Immature natural killer cell (primary cell): ENCODE data around the gene ST8SIA1. TPM values are rescaled to one million over a fixed set of nuclear protein-coding genes. Genes with fewer than 3 reads are reported as not detected.

Source experiments
- DNase-seq, 3 donors: peaks; one replicate each; pipeline ENCODE4 v3.0.0; 2022; ENCODE audit warnings: mixed read lengths in 1 of 3
- H3K27ac Mint-ChIP-seq, 6 donors: one replicate each; pipeline ENCODE4 v1.8.0; 2020; ENCODE audit warnings: mixed read lengths in 6 of 6, mild to moderate bottlenecking in 5 of 6, inconsistent platforms in 4 of 6, moderate library complexity in 3 of 6
- H3K27me3 Mint-ChIP-seq, 3 donors: one replicate each; pipeline ENCODE4 v1.8.0; 2020 to 2021; ENCODE audit warnings: low read depth in 3 of 3, mild to moderate bottlenecking in 3 of 3, mixed read lengths in 3 of 3, moderate library complexity in 3 of 3, inconsistent platforms in 1 of 3
- H3K36me3 Mint-ChIP-seq, 3 donors: one replicate each; pipeline ENCODE4 v1.8.0; 2020; ENCODE audit warnings: mixed read lengths in 3 of 3, inconsistent platforms in 2 of 3, mild to moderate bottlenecking in 2 of 3
- H3K4me1 Mint-ChIP-seq, 2 donors: one replicate each; pipeline ENCODE4 v1.8.0; 2020; ENCODE audit warnings: inconsistent platforms in 2 of 2, mild to moderate bottlenecking in 2 of 2, mixed read lengths in 2 of 2, moderate library complexity in 1 of 2
- H3K4me3 Mint-ChIP-seq, 5 donors: one replicate each; pipeline ENCODE4 v1.8.0; 2020; ENCODE audit warnings: mild to moderate bottlenecking in 5 of 5, mixed read lengths in 5 of 5, inconsistent platforms in 3 of 5, moderate library complexity in 3 of 5
- H3K9me3 Mint-ChIP-seq, 6 donors: one replicate each; pipeline ENCODE4 v1.8.0; 2020; ENCODE audit warnings: mild to moderate bottlenecking in 6 of 6, mixed read lengths in 6 of 6, inconsistent platforms in 4 of 6, moderate library complexity in 3 of 6
- polyA plus RNA-seq, 3 donors: library from polyadenylated mRNA; unstranded; fragments of 300-500 nt; fragmentation: Illumina TruSeq; gene quantifications; one replicate each; pipeline ENCODE4 v1.2.3, GENCODE V29; 2021

Gene ST8SIA1
- polyA plus RNA-seq, 3 donors from 2014 or later: not detected

DNA sequence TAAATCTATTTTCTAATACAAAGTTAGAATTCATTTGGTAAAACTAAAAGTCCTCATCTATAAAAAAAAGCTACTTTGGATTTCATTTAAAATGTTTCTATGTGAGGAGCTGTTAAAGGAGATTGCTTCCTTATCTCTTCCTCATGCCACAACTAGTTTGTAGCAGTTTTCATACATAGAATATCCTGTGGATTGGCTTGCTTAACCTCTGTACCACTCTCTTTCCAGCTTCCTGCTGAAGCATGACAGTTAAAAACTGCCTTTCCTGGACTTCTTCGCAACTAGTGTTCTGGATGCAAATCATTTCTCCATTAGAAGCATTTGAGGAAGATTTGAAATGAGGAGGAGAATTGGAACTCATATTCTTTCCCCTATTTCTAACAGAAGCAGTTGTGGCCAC lies 49.6 kb downstream of the ST8SIA1 start:
- peaks cover 12 to 19% of the 10 kb centered on the region in 2 donors for H3K4me1 Mint-ChIP-seq
- H3K36me3 Mint-ChIP-seq: no peaks in the 10 kb centered on the region
- peaks cover 0 to 2% (median 0%) of the 10 kb centered on the region in 6 donors for H3K9me3 Mint-ChIP-seq
- DNase-seq: no peak
- H3K4me3 Mint-ChIP-seq: no peak overlapping the region
- peaks cover 0 to 4% (median 2%) of the 10 kb centered on the region in 3 donors for H3K27me3 Mint-ChIP-seq
- H3K27ac Mint-ChIP-seq: no peak overlapping the region

DNA sequence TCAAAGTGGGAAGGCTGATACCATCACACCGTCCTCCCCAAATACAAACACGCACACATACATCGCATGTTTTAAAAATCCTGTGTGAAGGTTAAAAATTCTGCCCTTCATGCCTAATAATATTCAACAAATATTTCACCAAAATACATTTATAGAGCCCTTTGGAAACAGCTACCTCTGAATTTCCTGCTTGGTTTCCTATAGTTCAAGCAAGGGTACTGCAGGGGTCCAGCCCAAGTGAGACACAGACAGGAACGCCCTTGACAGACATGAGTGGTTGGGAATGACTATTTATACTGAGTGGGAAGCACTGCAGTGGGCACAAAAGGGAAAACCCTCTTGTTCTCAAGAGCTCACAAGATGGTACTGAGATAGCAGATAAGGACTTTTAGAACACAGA lies 51.0 kb downstream of the ST8SIA1 start:
- H3K36me3 Mint-ChIP-seq: no peaks in the 10 kb centered on the region
- no peak overlapping the region for H3K27ac Mint-ChIP-seq
- H3K27me3 Mint-ChIP-seq: peaks cover 0 to 4% (median 2%) of the 10 kb centered on the region in 3 donors
- peaks cover 9 to 15% of the 10 kb centered on the region in 2 donors for H3K4me1 Mint-ChIP-seq
- H3K4me3 Mint-ChIP-seq: no peak overlapping the region
- DNase-seq: no peak
- H3K9me3 Mint-ChIP-seq: peaks cover 0 to 3% (median 0%) of the 10 kb centered on the region in 6 donors

DNA sequence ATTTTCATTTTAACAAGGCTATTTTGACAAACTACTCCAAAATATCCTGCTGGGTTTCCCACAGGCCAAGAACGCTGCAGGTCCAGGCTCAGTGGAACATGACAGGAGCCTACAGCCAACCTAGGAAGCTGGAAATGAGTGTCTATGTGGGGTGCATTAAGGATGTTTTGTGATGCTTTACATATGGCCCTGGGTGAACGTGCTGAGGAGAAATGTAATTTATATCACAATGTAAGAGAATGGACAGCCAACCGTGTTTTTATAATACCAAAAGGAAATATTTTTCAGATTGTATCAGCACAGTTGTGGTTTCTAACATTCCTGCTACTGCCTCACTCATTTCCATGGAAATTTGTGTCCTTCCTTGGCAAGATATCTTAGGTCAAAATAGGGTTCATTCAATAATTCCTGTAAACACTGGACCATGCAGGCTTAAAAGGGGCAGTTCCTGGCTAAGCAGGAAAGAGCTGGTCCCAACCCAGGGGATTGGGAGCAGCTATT lies 51.5 kb downstream of the ST8SIA1 start:
- no peak overlapping the region for H3K27ac Mint-ChIP-seq
- no peaks in the 10 kb centered on the region for H3K36me3 Mint-ChIP-seq
- no peak for DNase-seq
- H3K4me1 Mint-ChIP-seq: peaks cover 5 to 10% of the 10 kb centered on the region in 2 donors
- peaks cover 0 to 3% (median 0%) of the 10 kb centered on the region in 6 donors for H3K9me3 Mint-ChIP-seq
- H3K4me3 Mint-ChIP-seq: no peak overlapping the region
- peaks cover 0 to 4% (median 2%) of the 10 kb centered on the region in 3 donors for H3K27me3 Mint-ChIP-seq

DNA sequence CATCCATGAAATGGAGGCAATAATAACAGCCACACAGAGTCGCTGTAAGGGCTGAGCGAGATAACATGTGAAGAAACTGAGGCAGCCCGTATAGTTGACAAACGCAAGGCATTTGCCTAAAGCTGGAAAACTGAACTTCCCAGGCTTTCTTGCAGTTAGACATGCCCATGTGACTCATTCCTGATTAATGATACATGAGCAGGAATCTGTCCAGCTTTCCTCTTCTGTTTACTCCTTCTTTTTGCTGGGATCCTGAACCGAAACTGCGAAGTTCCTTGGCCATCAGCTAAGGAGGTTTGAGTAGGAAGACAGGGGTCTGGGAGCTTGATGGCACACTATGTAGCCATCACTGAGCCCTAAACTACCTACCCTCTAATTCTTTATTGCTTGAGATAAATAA lies 52.2 kb downstream of the ST8SIA1 start:
- DNase-seq: no peak
- H3K27ac Mint-ChIP-seq: no peak overlapping the region
- H3K9me3 Mint-ChIP-seq: peaks cover 0 to 3% (median 0%) of the 10 kb centered on the region in 6 donors
- H3K27me3 Mint-ChIP-seq: peaks cover 0 to 4% (median 2%) of the 10 kb centered on the region in 3 donors
- H3K4me1 Mint-ChIP-seq: peaks cover 0 to 3% of the 10 kb centered on the region in 2 donors
- H3K4me3 Mint-ChIP-seq: no peak overlapping the region
- no peaks in the 10 kb centered on the region for H3K36me3 Mint-ChIP-seq

DNA sequence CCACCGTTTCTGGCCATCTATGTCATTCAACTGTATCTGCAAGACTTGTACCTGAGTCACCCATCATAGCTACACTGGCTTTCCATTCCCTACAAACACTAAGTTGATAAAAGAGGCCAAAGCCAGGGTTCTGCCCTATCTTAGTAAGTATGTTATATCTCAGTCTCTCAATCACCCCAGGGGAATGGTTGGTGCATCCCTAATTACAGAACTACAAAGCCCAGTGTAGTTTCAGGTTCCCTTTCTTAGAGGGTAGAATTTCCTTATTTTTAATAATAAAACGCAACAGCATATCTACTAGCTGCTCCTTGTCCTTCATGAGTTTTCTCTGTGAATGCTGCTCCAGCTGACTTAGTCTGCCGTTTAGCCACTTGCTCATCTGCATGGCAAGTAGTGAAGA lies 57.6 kb downstream of the ST8SIA1 start:
- H3K36me3 Mint-ChIP-seq: no peaks in the 10 kb centered on the region

DNA sequence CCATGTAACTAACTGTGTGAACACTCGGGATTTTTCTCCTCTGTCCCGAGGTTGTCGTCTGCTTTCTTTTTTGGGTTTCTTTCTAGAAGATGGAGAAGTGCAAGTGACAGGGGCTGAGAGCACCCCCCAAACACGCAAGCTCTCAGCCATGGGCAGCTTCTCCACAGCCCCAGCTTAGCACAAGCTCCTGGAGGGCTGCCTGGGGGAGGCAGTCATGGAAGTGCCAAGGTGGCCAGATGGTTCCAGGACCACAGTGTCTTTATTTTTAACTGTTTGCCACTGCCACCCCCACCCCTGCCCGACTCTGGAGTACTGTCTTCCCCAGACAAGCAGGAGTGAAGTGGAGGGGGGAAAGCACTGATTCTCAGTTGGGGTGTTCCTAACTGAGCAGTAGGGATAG lies 58.2 kb downstream of the ST8SIA1 start:
- Mint-ChIP-seq H3K27ac (no peak overlapping the region), H3K4me1 (no peaks in the 10 kb centered on the region), H3K36me3 (no peaks in the 10 kb centered on the region), H3K27me3 (peaks cover 2 to 10% (median 5%) of the 10 kb centered on the region in 3 donors), H3K4me3 (no peak overlapping the region), H3K9me3 (peaks cover 0 to 3% (median 0%) of the 10 kb centered on the region in 6 donors)
- DNase-seq: no peak

More for the DNA sequence above, 57.6 kb downstream of the ST8SIA1 start:
- H3K27ac Mint-ChIP-seq: no peak overlapping the region
- H3K4me1 Mint-ChIP-seq: no peaks in the 10 kb centered on the region
- no peak for DNase-seq
- no peak overlapping the region for H3K4me3 Mint-ChIP-seq
- H3K9me3 Mint-ChIP-seq: peaks cover 0 to 3% (median 0%) of the 10 kb centered on the region in 6 donors
- H3K27me3 Mint-ChIP-seq: peaks cover 2 to 8% (median 2%) of the 10 kb centered on the region in 3 donors

DNA sequence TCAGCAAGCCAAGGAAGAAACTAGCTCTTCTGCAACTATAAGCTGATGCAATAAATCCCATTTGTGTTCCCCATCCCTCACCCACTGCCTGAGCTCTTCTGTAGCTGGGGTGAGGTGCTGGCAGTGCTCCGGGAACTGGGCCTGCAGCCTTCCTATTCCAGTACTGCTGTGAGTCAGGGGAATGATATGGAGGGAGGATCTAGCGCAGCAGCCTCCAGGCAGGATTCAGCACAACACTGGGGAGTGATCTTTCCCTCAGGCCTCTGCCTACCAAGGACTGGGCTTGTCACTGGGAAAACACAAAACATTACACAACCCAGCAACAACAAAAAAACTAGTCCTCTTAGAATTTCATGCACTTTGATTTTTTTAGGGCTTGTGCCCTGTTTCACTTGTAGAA lies 58.7 kb downstream of the ST8SIA1 start:
- no peaks in the 10 kb centered on the region for H3K4me1 Mint-ChIP-seq
- H3K4me3 Mint-ChIP-seq: no peak overlapping the region
- H3K27me3 Mint-ChIP-seq: peaks cover 2 to 10% (median 5%) of the 10 kb centered on the region in 3 donors
- H3K9me3 Mint-ChIP-seq: peaks cover 0 to 3% (median 0%) of the 10 kb centered on the region in 6 donors
- no peak for DNase-seq
- H3K36me3 Mint-ChIP-seq: no peaks in the 10 kb centered on the region
- H3K27ac Mint-ChIP-seq: no peak overlapping the region

DNA sequence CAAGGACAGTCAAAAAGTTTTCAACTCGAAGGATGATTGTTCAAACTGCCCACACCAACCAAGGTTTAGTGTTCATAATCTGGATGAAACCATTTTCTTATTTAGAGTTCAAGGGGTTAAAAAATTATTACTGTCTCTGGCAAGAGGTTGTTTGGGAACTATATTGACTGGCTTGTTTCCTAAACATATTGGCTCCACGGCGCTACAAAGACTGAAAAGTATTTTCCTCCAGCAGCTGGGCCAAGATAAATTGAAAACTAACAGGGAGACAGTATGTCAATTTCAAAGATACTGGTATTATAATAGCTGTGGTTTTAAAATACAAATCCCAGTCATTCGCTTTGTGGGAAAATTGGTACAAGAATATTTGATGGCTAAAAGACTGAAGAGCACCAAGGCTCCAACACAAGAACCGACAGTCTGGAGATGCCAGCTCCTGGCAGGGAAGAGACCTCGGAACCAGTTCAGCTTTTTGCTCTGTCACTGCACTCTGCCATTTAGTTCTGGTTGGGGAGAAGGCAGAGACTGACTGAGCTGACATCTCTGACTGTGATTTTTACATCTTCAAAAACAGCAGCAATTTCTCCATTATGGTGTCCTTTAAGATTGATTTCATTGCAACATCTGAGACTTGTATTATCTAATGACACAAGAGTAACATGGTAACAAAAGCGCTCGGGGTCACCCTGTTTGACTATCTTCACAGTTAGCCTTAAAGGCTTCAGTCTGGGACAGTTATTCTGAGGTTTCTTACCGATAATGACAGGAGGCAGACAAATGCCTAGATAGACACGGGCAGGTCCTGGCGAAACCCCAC lies 62.0 kb downstream of the ST8SIA1 start:
- no peak overlapping the region for H3K4me3 Mint-ChIP-seq
- no peaks in the 10 kb centered on the region for H3K9me3 Mint-ChIP-seq
- H3K36me3 Mint-ChIP-seq: no peaks in the 10 kb centered on the region
- no peak for DNase-seq
- H3K4me1 Mint-ChIP-seq: peaks cover 3 to 6% of the 10 kb centered on the region in 2 donors
- peaks cover 2 to 12% (median 5%) of the 10 kb centered on the region in 3 donors for H3K27me3 Mint-ChIP-seq
- no peak overlapping the region for H3K27ac Mint-ChIP-seq

DNA sequence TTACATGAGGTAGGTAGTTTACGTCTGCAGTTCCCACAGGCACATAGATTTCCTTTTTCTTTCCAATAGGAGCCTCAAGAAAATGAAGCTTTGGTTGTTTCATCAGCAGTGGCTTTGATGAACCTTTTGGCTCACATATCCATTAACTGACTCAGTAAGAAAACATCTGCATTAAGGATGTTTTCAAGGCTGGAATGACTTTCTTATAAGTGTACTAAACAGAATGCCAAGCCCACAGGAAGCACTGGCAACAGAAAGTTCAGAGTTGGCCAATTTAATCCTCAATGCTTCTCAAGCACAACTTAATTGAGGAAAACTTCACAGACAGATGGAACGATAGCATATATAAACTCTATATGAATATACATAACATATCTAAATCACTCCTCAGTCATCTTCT lies 63.5 kb downstream of the ST8SIA1 start:
- no peaks in the 10 kb centered on the region for H3K9me3 Mint-ChIP-seq
- H3K36me3 Mint-ChIP-seq: no peaks in the 10 kb centered on the region
- peaks cover 2 to 12% (median 5%) of the 10 kb centered on the region in 3 donors for H3K27me3 Mint-ChIP-seq
- H3K4me1 Mint-ChIP-seq: peaks cover 3 to 6% of the 10 kb centered on the region in 2 donors
- no peak overlapping the region for H3K4me3 Mint-ChIP-seq
- no peak overlapping the region for H3K27ac Mint-ChIP-seq
- no peak for DNase-seq

DNA sequence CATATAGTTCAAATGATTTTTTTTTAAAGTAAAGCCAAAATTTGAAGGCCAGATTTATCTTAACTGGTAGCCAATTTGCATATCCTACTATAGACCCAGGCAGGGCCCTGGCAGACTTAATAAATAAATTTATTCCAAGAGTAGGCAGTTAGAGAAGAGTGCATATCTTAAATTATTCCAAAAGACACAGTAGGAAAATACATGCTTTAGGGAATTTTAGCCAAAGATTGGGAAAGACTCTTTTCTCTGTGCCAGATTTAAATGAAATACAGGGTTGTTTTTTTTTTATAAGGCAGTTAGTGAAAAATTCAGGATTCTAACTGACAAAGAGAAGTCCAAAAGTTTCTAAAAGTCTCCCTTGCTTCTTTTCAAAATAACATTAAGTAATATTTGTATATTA lies 65.5 kb downstream of the ST8SIA1 start:
- Mint-ChIP-seq H3K27me3 (peaks cover 2 to 11% (median 5%) of the 10 kb centered on the region in 3 donors), H3K9me3 (no peaks in the 10 kb centered on the region), H3K4me1 (peaks cover 3 to 6% of the 10 kb centered on the region in 2 donors), H3K36me3 (no peaks in the 10 kb centered on the region), H3K4me3 (no peak overlapping the region), H3K27ac (no peak overlapping the region)
- DNase-seq: no peak

DNA sequence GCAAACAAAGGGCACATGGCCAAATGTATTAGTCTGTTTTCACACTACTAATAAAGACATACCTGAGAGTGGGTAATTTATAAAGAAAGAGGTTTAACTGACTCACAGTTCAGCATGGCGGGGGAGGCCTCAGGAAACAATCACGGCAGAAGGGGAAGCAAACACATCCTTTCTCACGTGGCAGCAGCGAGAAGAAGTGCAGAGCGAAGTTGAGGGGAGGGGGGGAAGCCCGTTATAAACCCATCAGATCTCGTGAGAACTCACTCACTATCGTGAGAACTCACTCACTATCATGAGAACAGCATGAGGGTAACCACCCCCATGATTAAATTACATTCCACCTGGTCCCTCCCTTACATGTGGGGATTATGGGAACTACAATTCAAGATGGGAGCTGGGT lies 66.1 kb downstream of the ST8SIA1 start:
- H3K9me3 Mint-ChIP-seq: no peaks in the 10 kb centered on the region
- H3K4me3 Mint-ChIP-seq: no peak overlapping the region
- H3K36me3 Mint-ChIP-seq: no peaks in the 10 kb centered on the region
- no peak overlapping the region for H3K27ac Mint-ChIP-seq
- H3K27me3 Mint-ChIP-seq: peaks cover 2 to 12% (median 5%) of the 10 kb centered on the region in 3 donors
- DNase-seq: no peak
- peaks cover 3 to 6% of the 10 kb centered on the region in 2 donors for H3K4me1 Mint-ChIP-seq

DNA sequence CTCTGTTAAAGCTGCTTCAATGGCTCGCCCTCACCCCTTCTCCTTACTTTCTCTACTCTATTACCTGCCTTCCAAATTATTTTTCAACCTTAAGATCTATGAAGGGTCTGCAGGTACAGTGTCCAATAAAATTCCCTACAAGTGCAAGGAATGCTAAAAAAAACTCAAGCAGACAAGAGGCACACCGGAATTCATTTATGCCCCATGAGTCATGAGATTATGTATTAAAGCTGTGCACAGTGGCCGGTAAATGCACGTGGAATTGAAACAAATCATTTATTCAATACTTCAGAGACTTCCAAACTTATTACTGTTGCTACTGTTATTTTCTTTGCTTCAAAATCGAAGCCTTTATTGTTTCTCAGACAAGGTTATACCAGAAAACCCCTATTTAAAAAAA lies 68.4 kb downstream of the ST8SIA1 start:
- H3K9me3 Mint-ChIP-seq: no peaks in the 10 kb centered on the region
- no peaks in the 10 kb centered on the region for H3K36me3 Mint-ChIP-seq
- H3K27ac Mint-ChIP-seq: no peak overlapping the region
- no peak overlapping the region for H3K4me3 Mint-ChIP-seq
- peaks cover 2 to 8% (median 2%) of the 10 kb centered on the region in 3 donors for H3K27me3 Mint-ChIP-seq
- no peak for DNase-seq
- H3K4me1 Mint-ChIP-seq: peaks cover 3 to 6% of the 10 kb centered on the region in 2 donors

DNA sequence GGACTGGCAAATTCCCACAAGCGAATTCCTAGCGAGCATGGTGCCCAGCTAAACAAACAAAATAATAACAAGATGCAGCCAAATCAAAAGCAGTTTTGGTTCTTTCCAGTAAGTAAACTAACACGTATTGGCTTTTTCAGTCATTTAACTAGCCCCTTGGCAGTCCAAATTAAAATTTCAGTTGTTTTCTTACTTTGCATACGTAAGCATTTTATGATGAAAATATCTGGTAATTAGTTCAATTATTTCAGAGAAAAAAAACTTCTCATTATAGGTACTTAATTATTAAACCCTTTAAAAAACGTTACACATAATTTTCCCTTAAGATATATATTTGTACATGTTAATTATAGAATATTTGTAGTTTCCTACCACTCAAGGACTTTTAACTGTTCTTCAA lies 70.1 kb downstream of the ST8SIA1 start:
- no peak overlapping the region for H3K27ac Mint-ChIP-seq
- no peaks in the 10 kb centered on the region for H3K36me3 Mint-ChIP-seq
- no peak overlapping the region for H3K4me3 Mint-ChIP-seq
- H3K4me1 Mint-ChIP-seq: peaks cover 3 to 6% of the 10 kb centered on the region in 2 donors
- H3K27me3 Mint-ChIP-seq: peaks cover 2 to 13% (median 2%) of the 10 kb centered on the region in 3 donors
- DNase-seq: no peak
- H3K9me3 Mint-ChIP-seq: no peaks in the 10 kb centered on the region

DNA sequence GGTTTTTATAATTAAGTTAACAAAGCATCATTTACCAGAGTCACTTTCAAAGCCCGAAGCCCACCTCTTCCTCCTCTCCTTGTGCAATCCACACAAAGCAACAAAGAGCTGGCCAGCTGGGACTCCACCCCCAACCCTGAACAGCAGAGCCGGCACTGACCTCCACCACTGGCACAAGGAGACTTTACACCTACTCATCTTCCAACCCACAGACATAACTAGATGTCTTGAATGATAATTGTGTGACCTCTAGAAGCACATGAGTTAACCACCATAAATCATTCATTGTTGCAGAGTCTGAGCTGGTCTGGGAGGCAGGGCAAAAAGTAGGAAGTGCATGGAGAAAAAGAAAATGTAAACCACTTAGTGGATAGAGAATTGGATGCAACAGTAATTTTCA lies 72.2 kb downstream of the ST8SIA1 start:
- Mint-ChIP-seq H3K27ac (no peak overlapping the region), H3K4me3 (no peak overlapping the region), H3K36me3 (no peaks in the 10 kb centered on the region), H3K9me3 (no peaks in the 10 kb centered on the region), H3K4me1 (no peaks in the 10 kb centered on the region), H3K27me3 (peaks cover 2 to 11% (median 2%) of the 10 kb centered on the region in 3 donors)
- DNase-seq: no peak
